HG02970 (cell line): ENCODE results near the gene SF3B2.
"Not testable (repeated sequence)": the region's sequence is repeated elsewhere in the genome, so short reads cannot be mapped to it uniquely, and the experiment has no call there.

Source experiments
- ATAC-seq: cut with Tn5 transposase; IDR thresholded peaks from one replicate; pipeline ENCODE4 v1.9.1; 2021; ENCODE audit warnings: mild to moderate bottlenecking, moderate library complexity, moderate number of reproducible peaks; ENCODE audit not compliant: unreplicated experiment, low FRiP score

The SF3B2 gene

DNA sequence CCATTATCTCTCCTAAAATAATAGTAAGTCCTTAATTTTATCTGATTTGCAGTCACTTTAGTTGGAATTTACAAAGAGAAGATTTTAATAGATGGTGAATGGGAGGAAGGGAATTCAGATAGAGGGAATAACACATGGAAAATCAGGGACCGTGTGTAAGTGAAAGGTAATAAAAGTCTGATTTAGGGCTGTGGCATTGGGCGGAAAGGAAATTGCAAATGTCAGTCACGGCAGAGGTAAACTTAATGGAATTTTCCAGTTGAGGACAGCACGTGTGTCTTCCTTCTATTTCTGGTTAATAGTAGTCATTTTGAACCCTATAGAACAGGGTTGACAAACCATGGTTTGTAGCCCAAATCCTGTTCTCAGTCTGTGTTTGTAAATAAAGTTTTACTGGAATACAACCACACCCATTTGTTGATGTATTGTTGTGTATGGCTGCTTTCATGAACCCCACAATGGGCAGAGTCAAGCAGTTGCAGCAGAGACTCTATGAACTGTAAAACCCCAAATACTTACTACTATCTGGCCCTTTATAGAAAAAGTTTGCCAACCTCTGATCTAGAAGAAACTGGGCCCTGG lies 52.0 kb downstream of the SF3B2 start:
- ATAC-seq = no peak

DNA sequence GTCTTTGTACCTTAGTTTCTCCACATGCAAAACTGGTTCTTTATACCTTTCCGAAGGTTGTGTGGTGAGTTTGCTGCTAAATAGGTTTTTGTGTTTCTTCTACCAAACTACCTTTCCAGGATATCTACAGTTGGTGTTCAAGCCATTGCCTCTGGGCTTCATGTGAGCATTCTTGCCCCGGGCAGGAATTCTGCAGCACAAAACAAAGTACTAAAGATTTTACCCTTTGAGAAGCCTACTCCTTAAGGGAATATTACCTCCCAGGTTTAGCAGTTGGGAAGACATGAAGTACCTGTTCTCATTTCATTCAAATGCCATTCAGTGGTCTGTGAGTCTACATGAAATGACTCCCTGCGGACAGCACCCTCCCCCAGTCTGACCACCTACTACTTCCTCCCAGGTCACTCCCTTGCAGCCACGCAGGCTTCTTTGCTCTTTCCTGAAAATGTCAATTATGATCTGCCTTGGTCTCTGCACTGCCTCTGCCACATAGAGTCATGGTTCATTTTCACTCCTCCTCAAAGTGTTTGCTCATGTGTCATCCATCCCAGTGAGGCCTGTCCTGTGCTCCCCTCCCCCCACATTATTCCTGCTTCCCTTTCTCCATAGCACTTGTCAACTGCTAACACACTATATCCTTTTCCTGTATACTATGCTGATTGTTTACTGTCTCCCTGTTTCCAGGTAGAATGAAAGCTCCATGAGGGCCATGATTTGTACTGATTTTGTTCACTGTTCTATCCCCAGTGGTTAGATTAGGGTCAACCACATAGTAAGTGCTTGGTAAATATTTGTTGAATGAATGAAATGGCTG lies 54.8 kb downstream of the SF3B2 start:
- no peak for ATAC-seq

DNA sequence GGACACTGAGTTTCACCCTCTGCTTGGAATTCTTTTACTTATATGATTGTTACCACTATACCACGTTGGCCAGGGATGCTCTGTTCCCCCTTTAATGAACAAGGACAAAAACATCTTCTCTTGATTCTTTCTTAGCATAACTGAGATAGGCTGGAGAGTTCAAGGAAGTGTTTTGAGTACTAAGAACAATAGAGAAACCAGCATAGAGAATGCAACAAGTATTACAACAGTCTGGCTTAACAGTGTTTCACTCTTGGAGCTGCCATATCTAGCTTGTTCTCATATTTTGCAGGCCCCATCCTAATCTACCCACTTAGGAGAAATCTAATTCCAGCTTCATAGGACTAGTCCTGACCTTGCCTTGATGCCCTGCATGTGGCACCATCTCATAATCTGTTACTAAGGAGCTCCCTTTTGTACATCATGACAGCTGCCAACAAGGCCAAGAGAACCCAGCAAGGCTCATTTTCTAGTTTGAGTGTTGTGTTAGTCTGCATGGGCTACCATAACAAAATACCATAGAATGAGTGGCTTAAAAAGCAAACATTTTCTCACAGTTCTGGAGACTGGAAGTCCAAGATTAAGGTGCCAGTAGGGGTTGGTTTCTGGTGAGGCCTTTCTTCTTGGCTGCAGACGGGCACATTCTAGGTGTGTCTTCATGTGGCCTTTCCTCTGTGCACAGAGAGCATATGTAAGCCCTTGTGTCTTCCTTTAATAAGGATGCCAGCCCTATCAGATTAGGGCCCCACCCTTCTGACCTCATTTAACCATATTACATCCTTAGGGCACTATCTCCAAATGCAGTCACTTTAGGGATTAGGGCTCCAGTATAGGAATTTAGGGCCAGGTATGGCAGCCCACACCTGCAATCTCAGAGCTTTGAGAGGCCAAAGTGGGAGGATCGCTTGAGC lies 55.7 kb downstream of the SF3B2 start:
- no peak for ATAC-seq

GRCh38 chr11:66109294-66109693 lies 57.1 kb downstream of the SF3B2 start:
- ATAC-seq = no peak

GRCh38 chr11:66111158-66111557 lies 59.0 kb downstream of the SF3B2 start:
- ATAC-seq = no peak

DNA sequence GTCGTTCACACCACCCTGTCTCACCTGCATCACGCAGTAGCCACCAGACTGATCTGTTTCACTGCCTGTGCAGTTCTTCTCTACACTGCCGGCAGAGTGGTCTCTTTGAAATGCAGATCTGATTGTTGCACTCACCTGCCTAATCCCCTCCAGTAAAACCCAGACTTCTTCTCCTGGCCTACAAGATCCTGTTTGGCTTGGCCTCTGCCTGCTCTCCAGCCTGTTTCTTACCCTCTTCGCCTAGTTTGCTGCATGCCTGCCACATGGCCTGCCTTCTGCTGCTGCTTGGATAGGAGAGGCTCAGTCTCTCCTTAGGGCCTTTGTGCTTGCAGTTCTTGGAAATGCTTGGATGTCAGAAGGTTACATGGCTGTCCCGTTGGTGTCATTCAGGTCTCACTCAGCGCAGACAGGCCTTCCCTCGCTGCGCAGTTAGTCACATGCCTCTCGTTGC lies 59.9 kb downstream of the SF3B2 start:
- no peak for ATAC-seq

DNA sequence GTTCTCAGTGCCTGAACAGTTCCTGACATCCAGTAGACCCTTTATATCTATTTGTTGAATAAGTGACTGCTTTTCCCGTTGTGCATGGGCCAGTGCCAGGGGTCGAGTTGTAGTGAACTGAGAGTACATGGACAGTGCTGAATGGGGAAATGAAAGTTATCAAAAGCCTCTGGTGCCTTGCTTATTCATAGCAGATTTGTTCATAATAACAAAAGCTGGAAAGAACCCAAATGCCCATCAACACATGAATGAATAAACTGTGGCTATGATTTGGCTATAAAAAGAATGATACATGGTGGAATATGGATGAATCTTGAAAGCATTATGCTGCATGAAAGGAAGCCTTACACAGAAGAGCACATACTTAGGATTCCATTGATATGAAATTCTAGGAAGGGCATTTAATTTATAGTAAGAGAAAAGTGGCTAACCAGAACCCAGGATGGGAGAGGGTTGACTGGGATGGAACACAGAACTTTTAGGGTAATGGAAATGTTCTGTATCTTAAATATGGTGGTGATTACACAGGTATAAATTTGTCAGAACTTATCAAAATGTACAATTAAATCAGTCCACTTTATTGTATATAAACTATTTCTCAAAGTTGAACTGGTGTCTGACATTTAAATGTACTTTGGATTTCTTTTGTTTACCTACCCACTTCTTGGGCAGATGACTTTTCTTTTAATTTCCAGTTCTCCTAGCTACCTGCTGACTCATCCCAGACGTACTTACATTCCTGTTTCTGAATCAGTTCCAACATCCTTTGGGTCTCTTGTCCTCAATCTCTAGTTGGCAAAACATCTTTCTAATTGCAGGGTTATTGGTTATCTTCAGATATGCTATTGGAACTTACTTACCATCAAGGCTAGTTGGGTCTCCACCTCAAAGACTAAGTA lies 60.7 kb downstream of the SF3B2 start:
- ATAC-seq = no peak

- not testable (repeated sequence) for ATAC-seq
These were observed 62.8 kb downstream of the SF3B2 start for GRCh38 chr11:66114957-66115356.

DNA sequence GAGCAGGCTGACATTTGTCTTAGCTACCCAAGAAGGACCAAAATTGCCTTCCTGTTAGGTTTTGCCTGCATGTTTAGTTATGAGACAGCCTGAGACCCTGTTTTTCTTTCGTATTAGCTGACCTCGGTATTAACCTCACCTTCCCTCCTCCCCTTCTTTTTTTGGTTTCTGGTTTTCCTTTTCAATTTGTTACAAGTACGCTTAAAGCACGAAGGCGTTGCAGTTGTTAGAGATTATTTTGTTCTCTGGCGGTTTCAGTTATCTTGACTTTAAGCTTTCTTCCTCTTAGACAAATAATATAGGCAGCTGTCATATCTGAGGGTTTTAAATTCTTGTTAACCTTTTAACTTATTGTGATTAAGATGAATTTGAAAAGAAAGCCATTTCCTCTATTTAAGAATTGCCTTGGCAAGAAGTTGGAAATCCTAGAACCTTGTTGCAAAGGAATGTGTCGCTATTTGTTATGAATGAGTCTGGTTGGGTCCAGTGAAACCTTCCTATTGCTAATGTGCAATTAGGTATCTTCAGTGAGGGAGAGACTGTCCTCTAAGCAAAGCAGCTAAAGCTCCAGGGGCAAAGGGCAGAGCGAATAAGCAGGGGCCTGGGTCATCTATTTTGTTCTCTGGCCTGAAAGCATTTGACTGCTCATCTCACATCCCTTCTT lies 63.6 kb downstream of the SF3B2 start:
- ATAC-seq = no peak

DNA sequence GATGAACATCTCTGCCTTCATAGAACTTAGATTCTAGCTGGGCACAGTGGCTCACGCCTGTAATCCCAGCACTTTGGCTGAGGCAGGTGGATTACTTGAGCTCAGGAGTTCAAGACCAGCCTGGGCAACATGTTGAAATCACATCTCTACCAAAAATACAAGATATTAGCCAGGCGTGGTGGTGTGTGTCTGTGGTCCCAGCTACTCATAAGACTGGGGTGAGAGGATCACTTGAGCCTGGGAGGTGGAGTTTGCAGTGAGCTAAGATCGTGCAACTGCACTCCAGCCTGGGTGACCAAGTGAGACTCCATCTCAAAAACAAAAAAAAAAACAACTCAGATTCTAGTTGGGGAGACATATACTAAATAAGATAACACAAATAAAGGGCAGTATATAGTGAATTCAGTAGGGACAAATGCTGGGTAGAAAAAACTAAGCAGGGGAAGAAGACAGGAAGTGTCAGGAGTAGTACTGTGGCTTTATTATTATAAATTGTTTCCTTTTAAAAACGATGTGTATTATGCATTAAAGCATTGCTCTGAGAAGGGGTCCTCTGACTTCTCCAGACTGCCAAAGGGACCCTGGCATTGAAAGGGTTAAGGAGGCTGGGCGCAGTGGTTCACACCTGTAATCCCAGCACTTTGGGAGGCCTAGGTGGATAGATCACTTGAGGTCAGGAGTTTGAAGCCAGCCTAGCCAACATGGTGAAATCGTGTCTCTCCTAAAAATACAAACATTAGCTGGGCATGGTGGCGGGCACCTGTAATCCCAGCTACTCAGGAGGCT lies 64.6 kb downstream of the SF3B2 start:
- no peak for ATAC-seq

- no peak for ATAC-seq
These were observed 66.7 kb downstream of the SF3B2 start for GRCh38 chr11:66118847-66119246.
